Kidney epithelial cell (primary cell): Measurements from ENCODE around the gene FADD. TPM values are rescaled to one million over a fixed set of nuclear protein-coding genes. Genes with fewer than 3 reads are reported as not detected.

Experiments
- DNase-seq: peaks from one replicate; pipeline ENCODE4 v3.0.0-alpha.2; 2010; ENCODE audit warnings: low read depth
- H3K27me3 ChIP-seq: 2 replicates; pipeline ENCODE4 v1.6.0; 2011; ENCODE audit warnings: low read length; ENCODE audit not compliant: control insufficient read depth, insufficient read depth
- H3K36me3 ChIP-seq: 2 replicates; pipeline ENCODE4 v1.5.1; 2011; ENCODE audit warnings: low read length; ENCODE audit not compliant: control insufficient read depth, insufficient read depth
- H3K4me3 ChIP-seq: 2 replicates; pipeline ENCODE4 v1.5.1; 2011; ENCODE audit warnings: low read depth, mild to moderate bottlenecking, control low read depth, low read length
- CTCF ChIP-seq: IDR thresholded peaks from 2 replicates; pipeline ENCODE4 v1.5.1; 2011; ENCODE audit warnings: mild to moderate bottlenecking, moderate library complexity, low read length, control low read depth, inconsistent platforms; ENCODE audit not compliant: insufficient read depth, poor library complexity, severe bottlenecking
- total RNA-seq: library from RNA; depleted of rRNA; stranded (reverse); fragments of >200 nt; gene quantifications from 2 replicates; pipeline ENCODE4 v1.2.3, GENCODE V29; 2015

FADD gene
- total RNA-seq, 1 donor from 2014 or later, result 51.5 TPM

DNA sequence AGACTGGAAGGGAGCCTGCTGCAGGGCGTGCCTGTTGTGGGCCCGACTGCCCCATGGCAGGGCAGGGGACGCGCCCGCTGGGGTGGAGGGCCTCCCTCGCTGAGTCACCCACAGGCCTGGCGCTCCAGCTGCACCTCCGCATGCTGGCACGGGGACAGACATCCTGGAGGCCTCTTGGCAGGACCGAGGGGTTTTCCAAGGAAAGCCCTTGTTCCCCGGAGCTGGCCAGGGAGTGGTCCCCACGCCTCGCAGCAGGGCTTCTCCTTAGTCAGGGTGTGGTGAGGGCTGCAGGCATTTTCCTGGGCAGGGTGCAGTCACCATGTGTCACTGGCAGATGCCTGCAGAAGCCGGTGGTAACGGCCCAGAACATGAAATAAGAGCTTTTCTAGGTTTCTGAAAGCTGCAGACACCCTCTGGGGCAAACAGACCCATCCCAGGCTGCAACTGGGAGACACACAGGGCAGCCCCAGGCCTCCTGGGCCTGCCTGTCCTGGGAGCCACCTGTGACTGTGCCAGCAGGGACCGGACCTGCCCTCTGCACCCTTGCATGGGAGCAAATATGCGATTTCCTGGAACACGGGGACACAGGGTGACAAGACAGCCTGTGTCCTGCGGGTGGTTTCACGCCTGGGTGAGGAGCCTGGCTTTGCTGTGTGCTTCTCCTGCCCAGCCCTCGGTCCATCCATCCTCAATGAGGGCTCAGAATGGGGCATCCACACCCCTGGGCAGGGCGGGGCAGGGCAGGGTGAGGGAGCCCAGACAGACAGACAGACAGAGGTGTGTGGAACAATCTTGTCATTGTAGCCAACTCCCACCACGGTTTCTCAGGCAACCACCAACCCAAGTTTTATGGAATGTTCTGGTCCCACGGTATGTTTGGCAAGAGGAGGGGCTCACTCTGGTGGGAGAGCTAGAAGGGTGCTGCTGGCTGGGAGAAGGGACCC, 43.2 kb upstream of the FADD start:
- H3K27me3 ChIP-seq, result peaks cover 2% of the 10 kb centered on the region
- no peak for DNase-seq
- no peak overlapping the region for H3K4me3 ChIP-seq
- no peak for TF ChIP-seq CTCF
- H3K36me3 ChIP-seq, result no peaks in the 10 kb centered on the region

DNA sequence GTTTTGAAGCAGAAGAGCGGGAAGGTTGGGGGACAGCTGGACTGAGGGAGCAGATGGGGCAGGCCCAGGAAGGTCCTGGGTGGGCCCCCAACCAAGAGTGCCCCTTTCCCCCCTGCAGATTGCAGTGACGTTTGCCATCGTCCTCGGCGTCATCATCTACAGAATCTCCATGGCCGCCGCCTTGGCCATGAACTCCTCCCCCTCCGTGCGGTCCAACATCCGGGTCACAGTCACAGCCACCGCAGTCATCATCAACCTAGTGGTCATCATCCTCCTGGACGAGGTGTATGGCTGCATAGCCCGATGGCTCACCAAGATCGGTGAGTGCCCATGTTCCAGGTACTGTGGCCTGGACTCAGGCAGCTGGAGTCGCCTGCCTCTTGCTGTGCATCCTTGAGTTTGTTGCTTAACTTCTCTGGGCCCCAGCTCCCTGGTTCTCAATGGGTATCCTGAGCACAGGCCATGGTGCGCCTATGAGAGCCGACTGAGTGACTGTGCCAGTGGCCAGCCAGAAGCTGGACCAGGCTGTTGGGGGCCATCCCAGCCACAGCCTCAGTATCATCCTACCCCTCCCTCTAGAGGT, 42.0 kb upstream of the FADD start:
- TF ChIP-seq CTCF, result no peak
- H3K36me3 ChIP-seq, result no peaks in the 10 kb centered on the region
- no peak overlapping the region for H3K4me3 ChIP-seq
- H3K27me3 ChIP-seq, result peaks cover 2% of the 10 kb centered on the region
- DNase-seq, result no peak

GRCh38 chr11:70164705-70165104, 38.4 kb upstream of the FADD start:
- Histone ChIP-seq H3K36me3 (no peaks in the 10 kb centered on the region), H3K27me3 (peaks cover 15% of the 10 kb centered on the region), H3K4me3 (no peak overlapping the region)
- TF ChIP-seq CTCF, result no peak
- DNase-seq, result no peak

- no peak for DNase-seq
- no peaks in the 10 kb centered on the region for H3K36me3 ChIP-seq
- H3K27me3 ChIP-seq, result peaks cover 15% of the 10 kb centered on the region
- no peak for TF ChIP-seq CTCF
- H3K4me3 ChIP-seq, result no peak overlapping the region
Observed at GRCh38 chr11:70167120-70167519, 36.0 kb upstream of the FADD start.

- DNase-seq, result no peak
- Histone ChIP-seq H3K4me3 (no peak overlapping the region), H3K36me3 (no peaks in the 10 kb centered on the region)
Observed at GRCh38 chr11:70167723-70168404, 35.2 kb upstream of the FADD start.

More at GRCh38 chr11:70167723-70168404, 35.2 kb upstream of the FADD start:
- TF ChIP-seq CTCF, result no peak
- H3K27me3 ChIP-seq, result peaks cover 16% of the 10 kb centered on the region
